ENCODE data around the gene RRAD. TPM values are rescaled to one million over a fixed set of nuclear protein-coding genes. Genes with fewer than 3 reads are reported as not detected.
"Not testable (repeated sequence)": the region's sequence is repeated elsewhere in the genome, so short reads cannot be mapped to it uniquely, and the experiment has no call there.

RRAD gene
- total RNA-seq, 1 donor from 2014 or later = 75.0 TPM

GRCh38 chr16:66958857-66959703, 33.7 kb upstream of the RRAD start:
- no peak for FAIRE-seq
- no peak for TF ChIP-seq CTCF (IDR thresholded peaks at IDR 0.05; ENCODE audit: insufficient read depth, low read length, severe bottlenecking)
- Histone ChIP-seq H3K36me3 (ENCODE audit: control insufficient read depth, insufficient read depth, low read length) (no peaks in the 10 kb centered on the region), H3K4me3 (ENCODE audit: low read depth, low read length) (no peak overlapping the region), H3K27me3 (ENCODE audit: control insufficient read depth, insufficient read depth, low read length) (no peaks in the 10 kb centered on the region)
- no peak for DNase-seq (ENCODE audit: low read depth)

- not testable (repeated sequence) for H3K36me3 ChIP-seq (ENCODE audit: control insufficient read depth, insufficient read depth, low read length); H3K4me3 ChIP-seq (ENCODE audit: low read depth, low read length); H3K27me3 ChIP-seq (ENCODE audit: control insufficient read depth, insufficient read depth, low read length); FAIRE-seq; DNase-seq (ENCODE audit: low read depth)
Observed at GRCh38 chr16:66956154-66956457, 30.8 kb upstream of the RRAD start.

- H3K4me3 ChIP-seq (ENCODE audit: low read depth, low read length); H3K27me3 ChIP-seq (ENCODE audit: control insufficient read depth, insufficient read depth, low read length); H3K36me3 ChIP-seq (ENCODE audit: control insufficient read depth, insufficient read depth, low read length); FAIRE-seq; DNase-seq (ENCODE audit: low read depth): not testable (repeated sequence)
Observed at GRCh38 chr16:66955363-66956153, 30.2 kb upstream of the RRAD start.

- TF ChIP-seq CTCF (IDR thresholded peaks at IDR 0.05; ENCODE audit: insufficient read depth, low read length, severe bottlenecking) = peak; percentile 84
- H3K36me3 ChIP-seq (ENCODE audit: control insufficient read depth, insufficient read depth, low read length) = no peaks in the 10 kb centered on the region
- no peak for FAIRE-seq
- H3K27me3 ChIP-seq (ENCODE audit: control insufficient read depth, insufficient read depth, low read length) = no peaks in the 10 kb centered on the region
- DNase-seq (ENCODE audit: low read depth) = peak; percentile 70
- H3K4me3 ChIP-seq (ENCODE audit: low read depth, low read length) = no peak overlapping the region
Observed at GRCh38 chr16:66954097-66954659, 28.8 kb upstream of the RRAD start.

GRCh38 chr16:66953462-66954096, 28.2 kb upstream of the RRAD start:
- no peak for FAIRE-seq
- H3K36me3 ChIP-seq (ENCODE audit: control insufficient read depth, insufficient read depth, low read length) = no peaks in the 10 kb centered on the region
- DNase-seq (ENCODE audit: low read depth) = peak; percentile 82
- TF ChIP-seq CTCF (IDR thresholded peaks at IDR 0.05; ENCODE audit: insufficient read depth, low read length, severe bottlenecking) = no peak
- H3K4me3 ChIP-seq (ENCODE audit: low read depth, low read length) = no peak overlapping the region
- no peaks in the 10 kb centered on the region for H3K27me3 ChIP-seq (ENCODE audit: control insufficient read depth, insufficient read depth, low read length)

GRCh38 chr16:66952430-66953110, 27.2 kb upstream of the RRAD start:
- TF ChIP-seq CTCF (IDR thresholded peaks at IDR 0.05; ENCODE audit: insufficient read depth, low read length, severe bottlenecking) = no peak
- H3K27me3 ChIP-seq (ENCODE audit: control insufficient read depth, insufficient read depth, low read length) = no peaks in the 10 kb centered on the region
- DNase-seq (ENCODE audit: low read depth) (no peak), FAIRE-seq (no peak)
- H3K36me3 ChIP-seq (ENCODE audit: control insufficient read depth, insufficient read depth, low read length) = no peaks in the 10 kb centered on the region
- H3K4me3 ChIP-seq (ENCODE audit: low read depth, low read length) = no peak overlapping the region
